Mesenteric fat pad (tissue), 1 donor: Measurements from ENCODE around the gene EPS8. TPM values are rescaled to one million over a fixed set of nuclear protein-coding genes. Genes with fewer than 3 reads are reported as not detected.

Source experiments
- DNase-seq: peaks from one replicate; pipeline ENCODE4 v3.0.0-alpha.2; 2020; ENCODE audit warnings: low spot score
- long read RNA-seq: library from polyadenylated mRNA; unstranded; transcript quantifications from one replicate; pipeline ENCODE4 v2.0.0, GENCODE V29; 2020
- total RNA-seq: library from RNA; stranded (reverse); fragmentation: NEBNext Ultra II Directional; extraction: Animal tissue kit (Norgen Biotek cat#: 25700); gene quantifications from one replicate; pipeline ENCODE4 v1.2.1, GENCODE V29; 2021
- donor health status: DM: yes; HTN: yes; CAD: no.

The EPS8 gene
- 299 TPM for total RNA-seq
- long read RNA-seq, transcript EPS8-221 (21 exons, 3,873 nt): major isoform, 76 of 371 reads
- long read RNA-seq, partial matches to known transcripts: 160 of 371 reads
- long read RNA-seq, other reads (novel, unspliced or antisense): 131 of 371 reads

DNA sequence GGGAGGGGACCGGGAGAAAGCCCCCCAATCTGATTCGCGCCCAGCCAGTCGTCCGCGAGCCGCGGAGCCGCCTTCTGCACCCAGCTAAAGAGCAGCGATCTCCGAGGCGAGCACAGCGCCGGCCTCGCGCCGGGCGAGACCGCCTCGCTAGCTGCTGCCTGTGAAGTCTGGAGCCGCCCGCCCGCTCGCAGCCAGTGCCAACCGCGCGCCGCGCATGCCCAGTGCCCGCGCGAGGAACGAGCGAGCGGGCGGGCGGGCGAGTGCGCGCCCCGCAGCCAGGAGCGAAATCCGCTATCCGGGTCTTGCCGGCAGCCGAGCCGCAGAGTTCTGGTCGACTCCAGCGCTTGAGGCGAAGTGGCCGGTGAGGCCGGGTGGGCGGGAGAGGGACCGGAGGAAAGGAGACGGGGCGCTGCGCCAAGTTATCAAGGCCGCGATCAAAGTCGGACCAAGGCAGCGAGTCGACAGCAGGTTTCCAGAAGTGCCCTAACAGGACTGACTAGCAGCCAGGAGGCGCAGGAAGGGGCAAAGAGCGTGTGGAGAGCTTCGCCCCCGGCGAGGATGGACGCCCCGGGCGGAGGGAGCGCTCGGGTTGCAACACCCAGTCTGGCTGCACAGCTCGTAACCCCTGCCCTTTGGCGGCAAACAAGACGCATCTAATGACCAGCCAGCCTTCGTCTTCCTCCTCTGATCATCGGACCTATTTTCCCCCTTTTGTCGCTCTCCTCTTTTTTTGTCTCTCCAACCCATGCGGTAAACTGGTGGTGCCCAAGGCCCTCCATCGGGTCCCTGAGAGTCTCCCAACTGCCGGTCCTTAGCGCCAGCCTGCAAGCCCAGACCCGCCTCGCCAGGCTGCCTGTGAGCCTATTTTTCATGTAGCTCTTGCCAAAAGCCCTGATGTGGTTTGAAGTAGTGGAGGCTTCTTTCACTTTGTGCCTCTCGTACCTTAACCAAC, at the start of gene EPS8:
TSS of gene EPS8 (minus strand) at position 169 of the 952 bp plus-strand sequence. CDS start 106,437 bp downstream, outside the sequence.
- DNase-seq: peak; percentile 96

DNA sequence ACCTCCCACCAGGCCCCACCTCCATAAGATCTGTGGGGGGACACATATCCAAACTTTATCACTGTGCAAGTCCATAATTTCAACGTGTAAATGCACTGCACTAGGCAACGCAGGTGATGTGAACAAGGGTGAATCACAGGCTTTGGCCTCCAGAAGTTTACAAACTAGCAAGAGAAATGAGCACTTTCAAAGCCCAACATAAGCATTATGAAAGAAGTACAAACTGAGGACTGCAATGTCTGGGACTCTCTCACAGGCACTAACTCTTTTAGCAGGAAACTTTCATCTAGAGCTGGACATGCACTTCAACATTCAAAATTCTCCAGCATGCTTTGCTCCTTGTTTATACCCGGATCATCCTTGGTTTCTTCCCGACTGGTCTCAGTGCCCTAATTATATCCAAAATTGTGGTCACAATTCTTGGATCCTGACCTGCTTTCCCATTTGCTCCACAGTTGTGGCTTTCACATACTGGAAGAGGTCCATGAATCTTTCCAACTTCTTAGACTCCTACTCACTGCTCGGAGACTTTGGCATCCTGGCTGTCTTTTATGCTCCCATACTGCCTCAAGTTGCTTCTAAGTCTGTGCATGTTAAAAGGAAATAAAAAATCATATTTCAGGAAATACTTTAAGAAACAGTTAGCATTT, 48.1 kb upstream of the EPS8 start:
- no peak for DNase-seq

DNA sequence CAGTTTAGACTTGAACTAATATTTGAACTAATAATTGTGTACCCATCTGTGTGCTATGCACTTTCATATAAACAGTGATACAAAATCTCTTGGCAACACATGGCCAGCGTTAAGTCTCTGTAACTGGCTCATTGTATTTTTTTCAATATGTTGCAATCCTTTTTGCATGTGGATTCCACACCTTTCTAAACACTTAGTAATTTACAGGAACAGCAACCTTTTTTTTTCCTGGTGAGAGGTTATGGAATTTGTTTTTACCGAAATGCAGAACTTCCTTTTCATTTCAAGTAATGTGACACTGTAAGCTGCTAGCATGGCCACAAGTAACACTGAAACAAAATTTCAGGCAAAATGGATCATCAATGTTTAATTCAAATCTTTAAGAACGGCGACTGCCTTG, 45.4 kb upstream of the EPS8 start:
- no peak for DNase-seq

DNA sequence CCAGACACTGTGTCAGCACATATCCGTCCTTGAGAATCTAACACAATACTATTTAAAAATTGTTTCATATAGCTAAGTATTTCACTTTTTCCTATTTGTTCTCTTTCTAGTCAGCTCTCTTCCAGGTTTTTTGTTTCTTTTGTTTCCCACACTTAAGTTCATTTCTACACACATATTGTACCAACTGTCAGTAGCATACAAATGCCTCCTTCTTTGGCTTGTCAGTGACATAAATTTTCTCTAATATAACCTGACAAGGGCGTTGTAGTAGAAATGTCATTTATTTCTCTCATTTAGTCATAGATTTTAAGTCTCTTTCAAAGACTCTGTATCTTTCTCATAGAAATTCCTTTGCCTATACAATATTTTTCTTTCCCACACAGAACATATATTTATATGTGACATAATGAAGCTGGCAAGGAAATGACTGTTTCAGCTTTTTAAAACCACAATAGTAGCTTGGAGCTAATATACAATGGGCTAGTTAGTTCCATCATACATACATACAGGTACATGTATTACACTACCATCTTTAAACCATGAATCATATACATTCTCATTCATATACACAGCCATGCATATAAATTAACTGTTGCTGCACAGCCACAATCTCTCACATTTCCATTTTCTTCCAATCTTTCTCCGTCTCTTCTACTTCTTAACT, 42.3 kb upstream of the EPS8 start:
- no peak for DNase-seq

DNA sequence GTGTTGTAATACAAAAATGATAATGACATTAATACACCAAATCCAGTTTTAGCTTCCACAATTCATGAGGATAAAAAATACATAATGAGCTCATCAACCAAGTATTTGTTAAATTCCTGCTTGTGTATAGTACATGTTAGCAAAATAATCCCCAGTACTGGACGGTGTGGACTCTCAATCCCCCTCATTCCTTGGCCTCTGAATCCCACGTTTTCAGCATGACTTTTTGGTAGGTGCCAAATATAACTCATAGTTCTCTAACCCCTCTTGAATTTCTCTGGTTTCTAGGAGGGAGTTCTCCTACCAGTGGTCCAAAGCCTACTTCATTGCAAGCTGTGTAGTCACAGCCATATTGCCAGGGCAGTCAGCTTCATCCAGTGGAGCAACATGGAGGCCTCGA, 41.4 kb upstream of the EPS8 start:
- no peak for DNase-seq

DNA sequence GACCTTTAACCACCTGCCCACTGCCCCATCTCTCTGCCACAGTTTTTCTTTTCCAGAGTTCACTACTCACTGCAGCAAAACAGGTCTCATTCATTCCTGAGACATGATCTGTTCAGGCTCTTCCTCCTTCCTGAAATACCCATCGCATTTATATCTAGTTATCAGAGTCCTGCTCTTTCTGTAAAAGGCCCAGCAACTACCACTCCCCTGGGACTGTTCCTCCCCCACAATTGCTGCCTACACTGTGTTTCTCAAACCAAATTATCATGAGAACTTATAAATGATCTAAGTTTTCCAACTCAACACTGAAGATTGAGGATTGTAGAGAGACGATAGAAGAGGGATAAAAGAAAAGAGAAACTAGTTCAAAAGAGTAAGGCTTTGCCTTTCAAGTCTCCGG, 40.8 kb upstream of the EPS8 start:
- DNase-seq: no peak

DNA sequence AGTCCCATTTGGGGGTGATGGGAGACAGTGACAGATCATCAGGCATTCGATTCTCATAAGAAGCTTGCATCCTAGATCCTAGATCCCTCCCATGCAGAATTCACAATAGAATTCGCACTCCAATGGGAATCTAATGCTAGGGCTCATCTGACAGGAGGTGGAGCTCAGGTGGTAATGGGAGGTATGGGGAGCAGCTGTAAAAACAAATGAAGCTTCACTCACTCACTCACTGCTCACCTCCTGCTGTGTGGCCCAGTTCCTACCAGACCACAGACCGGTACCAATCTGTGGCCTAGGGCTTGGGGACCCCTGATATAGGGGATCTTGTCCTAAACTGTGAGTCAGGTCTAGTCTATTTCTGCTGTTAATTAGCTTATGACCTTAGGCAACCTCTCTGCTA, 40.1 kb upstream of the EPS8 start:
- no peak for DNase-seq

DNA sequence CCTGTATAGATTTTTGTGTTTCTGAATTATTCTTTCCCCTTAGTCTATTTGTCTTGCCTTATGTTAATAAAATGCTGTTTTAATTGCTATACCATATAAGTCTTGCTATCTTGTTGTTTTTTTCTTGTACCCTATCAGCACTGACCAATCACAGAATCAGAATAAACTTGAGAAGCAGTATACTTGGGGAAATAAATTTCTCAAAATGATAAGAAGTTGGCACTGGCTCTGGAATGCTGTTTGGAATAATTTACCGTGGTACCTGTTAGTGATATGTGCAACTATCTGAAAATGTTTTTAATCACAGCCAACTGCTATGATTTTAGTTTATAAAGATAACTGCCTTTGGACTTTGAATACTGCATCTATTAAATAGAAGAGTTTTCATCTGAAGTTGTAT, 37.9 kb upstream of the EPS8 start:
- no peak for DNase-seq

DNA sequence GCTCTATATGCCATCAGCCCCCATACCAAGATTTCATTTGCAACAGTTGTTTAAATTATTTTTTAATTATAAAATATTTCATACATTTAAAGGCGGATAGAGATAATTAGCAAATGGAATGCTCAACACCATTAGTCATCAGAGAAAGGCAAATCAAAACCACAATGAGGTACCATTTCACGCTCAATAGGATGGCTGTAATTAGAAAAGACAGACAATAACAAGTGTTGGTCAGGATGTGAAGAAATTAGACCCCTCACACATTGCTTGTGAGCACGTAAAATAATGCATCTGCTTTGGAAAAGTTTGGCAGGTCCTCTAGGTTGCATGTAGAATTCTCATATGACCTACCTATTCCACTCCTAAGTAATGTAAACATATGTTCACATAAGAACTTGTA, 35.3 kb upstream of the EPS8 start:
- DNase-seq: no peak

DNA sequence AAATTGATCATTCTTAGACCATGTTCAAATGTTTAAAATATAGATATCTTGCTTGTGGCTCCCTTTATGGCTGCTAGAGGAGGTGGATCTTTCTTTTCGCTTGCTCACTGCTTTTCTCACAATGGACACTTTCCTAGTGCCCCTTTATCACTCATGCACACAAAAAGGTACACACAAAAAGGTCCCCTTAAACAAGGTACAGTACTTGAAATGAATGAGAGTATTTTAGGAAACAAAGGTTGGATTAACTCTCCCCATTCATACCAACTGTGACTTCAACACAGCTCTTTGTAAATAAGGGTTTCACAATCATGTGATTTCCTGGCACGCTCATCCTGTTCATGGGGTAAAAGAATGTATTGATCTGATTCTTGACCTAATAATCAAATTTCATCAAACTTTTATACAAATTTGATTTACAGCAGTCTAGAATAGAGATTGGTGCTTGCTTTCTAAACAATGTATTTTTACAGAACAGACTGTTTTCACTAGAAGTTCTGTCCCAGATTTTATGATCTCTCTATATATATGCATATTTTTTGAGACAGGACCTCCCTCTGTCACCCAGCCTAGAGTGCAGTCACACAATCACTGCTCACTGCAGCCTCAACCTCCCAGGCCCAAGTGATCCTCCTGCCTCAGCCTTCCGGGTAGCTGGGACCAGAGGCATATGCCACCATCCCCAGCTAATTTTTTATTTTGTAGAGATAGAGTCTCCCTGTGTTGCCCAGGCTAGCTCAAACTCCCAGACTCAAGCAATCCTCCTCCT, 34.4 kb upstream of the EPS8 start:
- no peak for DNase-seq

DNA sequence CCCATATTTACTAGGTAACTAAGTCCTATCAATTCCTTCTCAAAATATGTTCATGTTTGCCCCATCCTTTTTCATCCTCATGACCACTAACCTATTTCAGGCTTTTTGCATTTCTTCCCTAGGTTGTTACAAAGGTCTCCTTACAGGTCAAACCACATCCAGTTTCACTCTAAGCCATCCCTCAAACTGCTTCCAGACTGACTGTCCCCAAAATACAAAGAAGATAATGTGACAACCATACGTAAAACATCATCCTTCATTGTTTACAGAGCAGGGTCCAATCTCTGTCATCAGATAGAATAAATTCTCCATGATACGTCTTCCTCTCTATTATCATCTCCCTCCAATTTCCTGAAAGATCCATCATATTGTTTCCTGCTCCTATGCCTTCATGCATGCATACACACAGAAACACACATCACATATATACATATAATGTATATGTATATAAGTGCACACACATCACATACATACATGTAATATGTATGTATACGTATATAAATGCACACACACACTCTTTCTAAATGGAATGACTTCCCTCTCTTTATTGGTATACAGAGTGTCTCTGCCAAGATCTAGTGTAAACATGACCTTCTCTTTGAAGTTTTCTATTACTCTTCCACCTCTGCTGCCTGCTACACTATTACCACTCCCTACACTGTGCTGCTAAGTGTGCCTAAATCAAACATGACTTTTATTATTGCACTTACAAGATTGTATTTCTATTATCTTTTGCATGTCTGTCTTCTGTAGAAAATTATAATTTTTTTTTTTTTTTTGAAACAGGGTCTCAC, 30.7 kb upstream of the EPS8 start:
- no peak for DNase-seq

DNA sequence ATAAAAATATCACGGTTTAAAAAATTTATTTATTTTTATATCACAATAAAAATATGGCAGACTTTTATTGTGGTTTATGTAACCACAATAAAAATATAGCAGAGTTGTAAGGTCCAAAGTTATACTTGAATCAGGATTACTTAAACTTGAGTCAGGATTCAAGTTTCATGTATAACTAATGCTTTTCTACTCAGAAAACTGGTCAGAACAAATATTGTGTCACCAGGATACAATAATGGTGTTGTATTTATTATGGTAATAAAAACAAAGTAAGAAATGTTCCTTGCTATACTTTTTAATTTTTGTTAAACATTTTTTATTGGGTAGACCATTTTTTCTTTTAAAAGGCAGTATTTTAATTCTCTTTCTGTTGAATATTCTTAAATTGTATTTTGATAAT, 29.2 kb upstream of the EPS8 start:
- DNase-seq: no peak

DNA sequence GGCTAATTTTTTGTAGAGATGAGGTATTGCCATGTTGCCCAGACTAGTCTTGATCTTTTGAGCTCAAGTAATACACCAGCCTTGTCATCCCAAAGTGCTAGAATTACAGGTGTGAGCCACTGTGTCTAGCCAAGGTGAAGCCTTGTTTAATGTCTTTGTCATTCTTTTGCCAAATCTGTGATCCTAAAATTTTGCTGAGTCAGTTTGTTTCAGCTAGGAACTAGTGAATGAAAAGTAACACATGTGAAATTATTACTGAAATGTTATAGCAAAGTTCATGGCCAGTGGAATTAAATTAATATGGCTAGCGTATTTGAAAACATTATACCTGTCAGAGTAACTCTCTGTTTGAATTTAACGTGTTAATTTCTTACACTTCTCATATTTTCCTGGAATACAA, 26.5 kb upstream of the EPS8 start:
- no peak for DNase-seq

DNA sequence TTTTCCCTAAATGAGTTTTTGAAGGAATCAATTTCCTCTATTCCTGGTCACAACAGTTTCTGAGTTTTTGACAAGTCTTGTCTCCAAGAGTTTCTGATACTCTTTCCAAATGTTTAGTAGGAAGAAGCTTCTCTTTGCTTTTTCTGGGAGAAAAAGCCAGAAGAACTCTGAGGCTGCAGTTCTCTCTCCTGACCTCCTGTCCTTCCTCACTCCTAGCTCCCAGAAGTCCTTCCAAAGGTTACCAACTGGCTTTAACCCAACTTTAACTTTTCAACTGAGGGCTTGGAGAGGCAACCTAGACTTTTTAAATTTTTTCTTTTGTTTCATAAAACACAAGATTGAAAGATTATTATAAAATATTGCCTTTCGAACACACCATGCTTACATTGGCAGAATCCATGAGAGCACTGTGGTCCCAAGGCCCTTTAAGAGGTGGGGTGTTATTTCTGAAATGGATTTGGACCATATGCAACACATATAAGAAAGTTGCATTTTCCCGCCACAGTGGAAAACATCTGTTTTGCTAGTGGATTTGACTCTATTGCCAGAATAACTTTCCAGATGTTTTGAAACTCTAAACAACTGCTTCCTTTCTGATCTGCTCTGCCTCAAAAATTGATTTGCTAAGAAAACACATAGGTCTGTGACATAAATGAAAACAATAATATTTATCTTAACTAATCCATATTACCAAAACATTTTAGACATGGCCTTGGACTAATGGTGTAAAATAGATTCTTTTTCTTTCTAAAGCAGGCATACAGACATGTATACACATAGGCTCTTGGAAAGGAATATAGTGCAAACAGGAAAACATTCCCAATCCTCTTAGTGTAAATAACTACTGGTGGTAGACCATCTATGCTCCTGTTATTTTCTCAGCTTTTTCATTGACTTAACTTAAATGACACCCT, 22.3 kb upstream of the EPS8 start:
- no peak for DNase-seq

DNA sequence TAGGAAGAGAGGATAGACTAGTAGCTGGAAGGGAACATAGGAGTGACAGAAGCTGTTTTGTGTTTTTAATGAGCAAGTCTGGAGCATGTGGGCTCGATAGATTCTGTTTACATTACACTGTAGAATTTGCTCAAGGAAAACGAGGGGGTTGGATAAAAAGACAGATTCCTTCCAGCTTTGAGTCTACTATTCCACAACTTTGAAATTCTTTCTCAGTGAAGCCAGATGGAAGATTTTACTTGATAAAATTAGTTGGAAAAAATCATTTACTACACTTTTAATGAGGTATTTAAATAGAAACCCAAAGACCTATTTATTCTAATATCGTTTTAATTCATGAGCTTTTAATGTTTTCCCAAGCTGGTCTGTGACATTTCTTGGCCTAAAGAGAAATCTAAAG, 19.5 kb upstream of the EPS8 start:
- no peak for DNase-seq

DNA sequence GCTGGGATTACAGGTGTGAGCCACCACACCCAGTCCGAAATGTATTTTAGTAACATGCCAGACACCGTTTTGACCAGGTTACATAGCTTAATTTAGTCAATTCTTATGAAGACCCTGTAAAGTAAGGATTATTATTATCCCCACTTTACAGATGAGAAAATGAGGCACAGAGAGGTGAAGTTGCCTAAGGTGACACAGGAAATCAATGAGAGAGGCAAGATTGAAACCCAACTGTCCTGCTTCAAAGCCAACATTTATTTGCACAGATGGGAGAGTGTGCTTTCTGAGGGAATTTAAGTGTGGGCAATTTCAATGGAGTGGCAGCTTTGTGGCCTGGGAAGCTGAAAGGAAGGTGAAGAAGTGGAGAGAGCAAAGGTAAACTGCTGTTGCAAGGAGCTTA, 19.1 kb upstream of the EPS8 start:
- no peak for DNase-seq

DNA sequence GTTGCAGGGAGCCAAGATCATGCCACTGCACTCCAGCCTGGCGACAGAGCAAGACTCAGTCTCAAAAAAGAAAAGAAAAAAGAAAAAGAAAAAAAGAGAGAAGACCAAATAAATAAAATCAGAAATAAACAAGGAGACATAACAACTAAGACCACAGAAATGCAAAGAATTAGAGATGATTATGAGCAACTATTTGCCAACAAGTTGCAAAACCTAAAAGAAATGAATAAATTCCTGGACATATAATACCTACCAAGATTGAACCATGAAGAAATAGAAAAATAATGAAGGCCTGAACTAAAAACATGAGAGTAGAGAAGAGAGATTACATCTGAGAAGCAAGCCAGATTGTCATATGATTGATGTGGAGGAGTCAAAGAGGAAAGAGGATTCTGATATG, 17.6 kb upstream of the EPS8 start:
- DNase-seq: no peak

DNA sequence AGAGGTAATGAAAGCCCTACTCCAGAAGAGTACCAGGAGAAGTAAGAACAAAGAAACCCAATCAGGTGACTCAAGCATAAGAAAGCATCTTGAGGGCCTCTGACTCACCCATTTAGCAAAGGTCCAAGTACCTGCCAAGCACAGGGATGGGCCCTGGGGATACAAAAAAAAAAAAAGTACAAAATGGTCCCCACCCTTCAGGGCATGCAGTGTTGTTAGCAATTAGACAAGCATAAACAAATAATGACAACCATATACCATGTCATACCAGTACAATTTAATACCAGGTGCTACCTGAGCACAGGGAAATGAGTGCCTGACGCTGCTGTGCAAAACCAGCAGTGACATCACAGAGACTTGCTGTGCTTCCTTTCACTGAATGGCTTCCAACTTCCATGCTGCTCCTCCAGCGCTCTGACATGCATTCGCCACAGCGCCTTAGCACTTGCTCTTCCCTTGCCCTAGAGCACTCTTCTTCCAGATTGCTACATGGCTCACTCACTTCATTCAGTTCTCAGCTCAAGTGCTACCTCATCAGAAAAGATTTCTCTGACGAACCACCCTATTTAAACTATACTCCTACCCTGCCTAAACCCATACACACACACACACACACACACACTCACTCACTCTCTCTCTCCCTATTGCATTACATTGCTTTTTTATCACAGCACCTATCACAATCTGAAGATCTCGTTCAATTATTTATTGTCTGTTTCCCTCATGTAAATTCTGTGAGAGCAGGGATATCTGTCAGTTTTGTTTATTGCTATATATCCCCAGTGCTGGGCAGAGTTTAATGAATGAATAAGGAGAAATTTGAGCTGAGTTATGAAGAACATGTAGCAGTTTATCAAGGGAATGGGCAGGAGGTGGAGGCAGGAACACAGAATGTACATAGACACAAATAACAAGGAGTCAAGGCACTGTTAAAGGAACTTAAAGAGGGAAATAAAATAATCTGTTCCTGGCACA, 12.9 kb upstream of the EPS8 start:
- DNase-seq: no peak
